Measurements from ENCODE around the gene NELL1. TPM values are rescaled to one million over a fixed set of nuclear protein-coding genes. Genes with fewer than 3 reads are reported as not detected.
A peak's percentile ranks its signal among the peaks of the same experiment; 100 is the strongest.

NELL1 gene
- total and polyA plus RNA-seq, 12 donors = 0.11 to 0.39 (median 0.24) TPM; not detected in 9

DNA sequence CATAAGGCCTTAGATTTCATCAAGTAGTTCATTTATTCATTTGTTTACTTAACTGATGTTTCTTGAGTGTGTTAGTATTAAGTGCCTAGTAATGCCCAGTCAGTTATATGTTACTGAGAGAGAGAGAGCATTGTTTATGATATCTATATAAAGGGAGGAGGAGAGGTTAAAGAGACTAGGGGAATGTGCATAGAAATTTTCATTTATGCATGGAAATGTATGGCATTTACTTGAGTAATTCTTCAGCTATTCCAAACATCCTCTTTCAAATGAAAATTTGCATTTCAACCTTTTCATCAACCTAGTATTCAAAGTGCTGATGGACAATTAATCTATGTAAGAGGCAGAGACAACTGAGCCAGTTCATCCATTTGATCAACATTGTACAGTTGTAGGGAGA is 199.7 kb downstream of the NELL1 start:
- H3K36me3 ChIP-seq (replicated peaks in 1 of 2) = no peaks in the 10 kb centered on the region
- TF ChIP-seq, protein P1, sequence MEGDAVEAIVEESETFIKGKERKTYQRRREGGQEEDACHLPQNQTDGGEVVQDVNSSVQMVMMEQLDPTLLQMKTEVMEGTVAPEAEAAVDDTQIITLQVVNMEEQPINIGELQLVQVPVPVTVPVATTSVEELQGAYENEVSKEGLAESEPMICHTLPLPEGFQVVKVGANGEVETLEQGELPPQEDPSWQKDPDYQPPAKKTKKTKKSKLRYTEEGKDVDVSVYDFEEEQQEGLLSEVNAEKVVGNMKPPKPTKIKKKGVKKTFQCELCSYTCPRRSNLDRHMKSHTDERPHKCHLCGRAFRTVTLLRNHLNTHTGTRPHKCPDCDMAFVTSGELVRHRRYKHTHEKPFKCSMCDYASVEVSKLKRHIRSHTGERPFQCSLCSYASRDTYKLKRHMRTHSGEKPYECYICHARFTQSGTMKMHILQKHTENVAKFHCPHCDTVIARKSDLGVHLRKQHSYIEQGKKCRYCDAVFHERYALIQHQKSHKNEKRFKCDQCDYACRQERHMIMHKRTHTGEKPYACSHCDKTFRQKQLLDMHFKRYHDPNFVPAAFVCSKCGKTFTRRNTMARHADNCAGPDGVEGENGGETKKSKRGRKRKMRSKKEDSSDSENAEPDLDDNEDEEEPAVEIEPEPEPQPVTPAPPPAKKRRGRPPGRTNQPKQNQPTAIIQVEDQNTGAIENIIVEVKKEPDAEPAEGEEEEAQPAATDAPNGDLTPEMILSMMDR (IDR thresholded peaks at IDR 0.05) = no peak
- no peak for TF ChIP-seq POLR2A (IDR thresholded peaks at IDR 0.05)
- DNase-seq = no peak
- no peaks in the 10 kb centered on the region for H3K9me3 ChIP-seq (replicated peaks in 1 of 3)
- H3K27ac ChIP-seq = no peak overlapping the region
- no peak overlapping the region for H3K4me3 ChIP-seq
- intact Hi-C loops (cut with DNase I) = no loop called here
- H3K4me1 ChIP-seq (replicated peaks in 1 of 2) = no peaks in the 10 kb centered on the region
- H3K27me3 ChIP-seq = no peaks in the 10 kb centered on the region

GRCh38 chr11:20873054-20873453 is 203.7 kb downstream of the NELL1 start:
- no peak for TF ChIP-seq POLR2A (IDR thresholded peaks at IDR 0.05)
- TF ChIP-seq, protein P1 (IDR thresholded peaks at IDR 0.05) = peak in 2 of 6 experiments; percentile 18

GRCh38 chr11:20874358-20874757 is 205.0 kb downstream of the NELL1 start:
- 80 to 94% (median 88%) methylated on average over 3 of the region's 3 CpGs for WGBS, 4 donors
- H3K4me3 ChIP-seq = no peak overlapping the region
- no peaks in the 10 kb centered on the region for H3K9me3 ChIP-seq (replicated peaks in 1 of 3)

More at GRCh38 chr11:20873054-20873453, 203.7 kb downstream of the NELL1 start:
- no peaks in the 10 kb centered on the region for H3K9me3 ChIP-seq (replicated peaks in 1 of 3)
- peak in 3 of 7 donors; percentile 7 to 28 (median 9) for DNase-seq
- intact Hi-C loops (cut with DNase I) = no loop called here
- 0 to 23% (median 3%) methylated on average over 3 of the region's 3 CpGs for WGBS, 4 donors
- H3K27me3 ChIP-seq = no peaks in the 10 kb centered on the region
- no peak overlapping the region for H3K27ac ChIP-seq
- no peaks in the 10 kb centered on the region for H3K4me1 ChIP-seq (replicated peaks in 1 of 2)
- H3K36me3 ChIP-seq (replicated peaks in 1 of 2) = no peaks in the 10 kb centered on the region
- H3K4me3 ChIP-seq = no peak overlapping the region

GRCh38 chr11:20875889-20876288 is 206.5 kb downstream of the NELL1 start:
- intact Hi-C loops (cut with DNase I) = no loop called here
- TF ChIP-seq, protein P1 (IDR thresholded peaks at IDR 0.05) = no peak
- no peak for TF ChIP-seq POLR2A (IDR thresholded peaks at IDR 0.05)
- no peaks in the 10 kb centered on the region for H3K9me3 ChIP-seq (replicated peaks in 1 of 3)
- no peaks in the 10 kb centered on the region for H3K4me1 ChIP-seq (replicated peaks in 1 of 2)
- H3K27me3 ChIP-seq = no peaks in the 10 kb centered on the region
- H3K36me3 ChIP-seq (replicated peaks in 1 of 2) = no peaks in the 10 kb centered on the region
- WGBS, 4 donors = 29 to 37% (median 34%) methylated on average over 3 of the region's 3 CpGs
- H3K27ac ChIP-seq = no peak overlapping the region
- H3K4me3 ChIP-seq = no peak overlapping the region
- no peak for DNase-seq

More at GRCh38 chr11:20874358-20874757, 205.0 kb downstream of the NELL1 start:
- Histone ChIP-seq H3K27me3 (no peaks in the 10 kb centered on the region), H3K27ac (no peak overlapping the region), H3K36me3 (replicated peaks in 1 of 2) (no peaks in the 10 kb centered on the region), H3K4me1 (replicated peaks in 1 of 2) (no peaks in the 10 kb centered on the region)
- TF ChIP-seq, protein P1 (IDR thresholded peaks at IDR 0.05) = no peak
- TF ChIP-seq POLR2A (IDR thresholded peaks at IDR 0.05) = no peak
- no peak for DNase-seq
- intact Hi-C loops (cut with DNase I) = no loop called here

Data from adrenal gland (tissue), 12 donors.